HepG2 (cell line): ENCODE measurements around the gene KIAA1958. TPM values are rescaled to one million over a fixed set of nuclear protein-coding genes. Genes with fewer than 3 reads are reported as not detected.

Source experiments
- ATAC-seq: fragments of 200-7000 bp; cut with Tn5 transposase; 3 replicates; pipeline ENCODE4 v1.9.1; 2020; ENCODE audit warnings: mild to moderate bottlenecking, moderate library complexity
- BruUV-seq: library from RNA; stranded (reverse); fragments of 400-500 nt; replicated peaks from 2 replicates; lab custom pipeline; 2021; lab: Mats Ljungman, UMichigan
- CTCF ChIA-PET: fragments of 300-600 bp; formaldehyde crosslinking; extraction: SDS; loops from one replicate; lab custom pipeline; 2021; ENCODE audit warnings: low total read pairs, inconsistent platforms, low intra/inter-chr PET ratio; lab: Yijun Ruan, JAX
- POLR2A ChIA-PET: fragments of 350-600 bp; sonication (Branson Sonifier 250); formaldehyde crosslinking; loops from one replicate; lab custom pipeline; 2020; ENCODE audit warnings: antibody characterized with exemption, inconsistent platforms; lab: Yijun Ruan, JAX
- DNase-seq: peaks from one replicate; pipeline ENCODE4 v3.0.0-alpha.2; 2015; ENCODE audit warnings: low spot score
- FAIRE-seq: peaks from 3 replicates; lab custom pipeline; 2011; peaks lifted over from hg19 to GRCh38; lab: Jason Lieb, UNC
- H2AFZ ChIP-seq: one replicate; pipeline ENCODE4 v1.6.1; 2011; ENCODE audit warnings: low read length, inconsistent platforms
- H3K27ac ChIP-seq: fragments of 300-600 bp; 3 replicates; pipeline ENCODE4 v1.8.0; 2011; ENCODE audit warnings: mixed run types, mild to moderate bottlenecking, mixed read lengths, low read length, inconsistent platforms; ENCODE audit not compliant: insufficient read depth; ENCODE audit errors: extremely low read length
- H3K27me3 ChIP-seq, 2 experiments: fragments of 200-600 bp in 1 of 2; 2 replicates in 1 of 2; 3 replicates in 1 of 2; pipeline versions ENCODE4 v1.6.0 to v1.8.0; 2011; ENCODE audit warnings: low read length in 2 of 2, mild to moderate bottlenecking in 2 of 2, moderate library complexity in 2 of 2, inconsistent platforms in 1 of 2; ENCODE audit not compliant: insufficient read depth in 2 of 2, control insufficient read depth in 1 of 2
- H3K36me3 ChIP-seq, 2 experiments: fragments of 200-600 bp in 1 of 2; replicated peaks in 1 of 2; 2 replicates in 1 of 2; 3 replicates in 1 of 2; pipeline versions ENCODE4 v1.5.1 to v1.8.0; 2011; ENCODE audit warnings: low read length in 2 of 2, inconsistent platforms in 1 of 2; ENCODE audit not compliant: insufficient read depth in 2 of 2, control insufficient read depth in 1 of 2
- H3K4me1 ChIP-seq: 2 replicates; pipeline ENCODE4 v1.5.1; 2012; ENCODE audit warnings: low read length, inconsistent platforms; ENCODE audit not compliant: insufficient read depth
- H3K4me2 ChIP-seq: 2 replicates; pipeline ENCODE4 v1.6.0; 2011; ENCODE audit warnings: low read depth, low read length, inconsistent platforms
- H3K4me3 ChIP-seq, 3 experiments: fragments of 200-600 bp in 1 of 3; sonication (generic), shearing (Covaris generic) in 1 of 3; replicated peaks in 1 of 3; 2 replicates each; pipeline ENCODE4 v1.5.1; 2011 to 2016; ENCODE audit warnings: low read length in 3 of 3, inconsistent platforms in 2 of 3, low read depth in 2 of 3, mild to moderate bottlenecking in 2 of 3, control low read depth in 1 of 3, mixed read lengths in 1 of 3; ENCODE audit not compliant: insufficient read depth in 1 of 3
- H3K79me2 ChIP-seq: one replicate; pipeline ENCODE4 v1.6.1; 2011; ENCODE audit warnings: low read length, inconsistent platforms; ENCODE audit not compliant: insufficient read depth
- H3K9ac ChIP-seq: 2 replicates; pipeline ENCODE4 v1.6.0; 2011; ENCODE audit warnings: mild to moderate bottlenecking, low read depth, low read length, inconsistent platforms; ENCODE audit not compliant: insufficient read depth
- H3K9me3 ChIP-seq: 2 replicates; pipeline ENCODE4 v1.5.1; 2012; ENCODE audit warnings: mild to moderate bottlenecking, low read length
- H4K20me1 ChIP-seq: 2 replicates; pipeline ENCODE4 v1.6.0; 2011; ENCODE audit warnings: inconsistent platforms, mild to moderate bottlenecking, low read length, moderate library complexity; ENCODE audit not compliant: insufficient read depth
- ATF1 ChIP-seq: IDR thresholded peaks from 2 replicates; pipeline ENCODE4 v1.6.1; 2016; ENCODE audit warnings: mild to moderate bottlenecking, control low read depth
- ATF3 ChIP-seq: sonication (generic); formaldehyde crosslinking; IDR thresholded peaks from 2 replicates; pipeline ENCODE4 v1.4.0; 2020; ENCODE audit warnings: missing genetic modification reagents
- ATF5 ChIP-seq: sonication (generic); formaldehyde crosslinking; IDR thresholded peaks from 2 replicates; pipeline ENCODE4 v1.4.0; 2020; ENCODE audit warnings: mild to moderate bottlenecking, low read depth, missing genetic modification reagents
- BCLAF1 ChIP-seq: fragments of 450-650 bp; IDR thresholded peaks from 2 replicates; pipeline ENCODE4 v1.6.1; 2017; ENCODE audit warnings: mild to moderate bottlenecking
- CBX1 ChIP-seq: IDR thresholded peaks from one replicate; pipeline ENCODE4 v1.6.1; 2016; ENCODE audit warnings: antibody characterized with exemption, low read depth
- CCDC6 ChIP-seq: sonication (generic); formaldehyde crosslinking; IDR thresholded peaks from 2 replicates; pipeline ENCODE4 v1.8.1; 2022; ENCODE audit warnings: mild to moderate bottlenecking, missing genetic modification reagents, moderate library complexity
- GATAD2A ChIP-seq: IDR thresholded peaks from 2 replicates; pipeline ENCODE4 v1.6.1; 2016
- HNRNPLL ChIP-seq: fragments of 200-400 bp; formaldehyde crosslinking; IDR thresholded peaks from 2 replicates; pipeline ENCODE4 v1.6.1; 2017; ENCODE audit warnings: mild to moderate bottlenecking, low read depth, low read length; ENCODE audit not compliant: poor library complexity, severe bottlenecking
- MXD1 ChIP-seq: sonication (generic); formaldehyde crosslinking; IDR thresholded peaks from 2 replicates; pipeline ENCODE4 v1.4.0; 2020; ENCODE audit warnings: mild to moderate bottlenecking, missing genetic modification reagents
- ONECUT2 ChIP-seq: sonication (generic); formaldehyde crosslinking; IDR thresholded peaks from 2 replicates; pipeline ENCODE4 v1.4.0; 2020; ENCODE audit warnings: missing genetic modification reagents
- RARG ChIP-seq: sonication (generic); formaldehyde crosslinking; IDR thresholded peaks from 2 replicates; pipeline ENCODE4 v1.4.0; 2020; ENCODE audit warnings: low read depth, mild to moderate bottlenecking, missing genetic modification reagents
- SMARCE1 ChIP-seq: fragments of 450-650 bp; IDR thresholded peaks from 2 replicates; pipeline ENCODE4 v1.6.1; 2017; ENCODE audit warnings: borderline replicate concordance
- SOX13 ChIP-seq, 3 experiments: fragments of 450-650 bp in 1 of 3; sonication (generic) in 1 of 3; formaldehyde crosslinking in 1 of 3; IDR thresholded peaks in 2 of 3; conservative IDR thresholded peaks in 1 of 3; 2 replicates each; pipeline versions ENCODE4 v1.5.0 to v1.6.1; 2016 to 2020; ENCODE audit warnings: antibody characterized with exemption in 1 of 3, mild to moderate bottlenecking in 1 of 3, missing compliant biosample characterization in 1 of 3, missing genetic modification reagents in 1 of 3, moderate library complexity in 1 of 3
- TFDP2 ChIP-seq: sonication (generic); formaldehyde crosslinking; IDR thresholded peaks from 2 replicates; pipeline ENCODE4 v1.4.0; 2020; ENCODE audit warnings: missing genetic modification reagents
- ZFP36 ChIP-seq: fragments of 150-350 bp; IDR thresholded peaks from 2 replicates; pipeline ENCODE4 v1.6.1; 2018; ENCODE audit warnings: borderline replicate concordance, low read length, low read depth; ENCODE audit not compliant: partially characterized antibody
- ZMAT5 ChIP-seq: sonication (generic); formaldehyde crosslinking; IDR thresholded peaks from 2 replicates; pipeline ENCODE4 v1.5.0; 2020; ENCODE audit warnings: mild to moderate bottlenecking, low read depth, missing genetic modification reagents, borderline replicate concordance
- ZNF274 ChIP-seq: sonication (generic); formaldehyde crosslinking; IDR thresholded peaks from 2 replicates; pipeline ENCODE4 v1.5.1; 2020; ENCODE audit warnings: mild to moderate bottlenecking, missing genetic modification reagents
- ZNF784 ChIP-seq: sonication (generic); formaldehyde crosslinking; IDR thresholded peaks from 2 replicates; pipeline ENCODE4 v1.5.1; 2020; ENCODE audit warnings: missing genetic modification reagents, mild to moderate bottlenecking, borderline replicate concordance
- WGBS: methylation state at CpG from one replicate; pipeline ENCODE4 v1.1.6; 2017; ENCODE audit warnings: low lambda C conversion rate; 5-methylcytosine and 5-hydroxymethylcytosine counted together
- in situ Hi-C: cut with HindIII; loops from 2 replicates; pipeline ENCODE4 v1.10.0; 2017; ENCODE audit warnings: low pct_unique_long_range_greater_than_20kb; ENCODE audit not compliant: extremely low pct_ligation_motif_present
- intact Hi-C: fragments of 100-400 bp; cut with micrococcal nuclease; formaldehyde crosslinking; loops from one replicate; pipeline ENCODE4 v1.10.0; 2022; ENCODE audit not compliant: unreplicated experiment
- polyA plus RNA-seq, 8 experiments: library from polyadenylated mRNA; depleted of rRNA in 3 of 8; stranded (reverse) in 7 of 8; unstranded in 1 of 8; fragments of >200 nt; fragmentation: Illumina TruSeq in 4 of 8; extraction: Trizol in 4 of 8; gene quantifications; 2 replicates each; pipeline versions ENCODE4 v1.2.1 to v1.2.3, GENCODE V29; 2011 to 2016; ENCODE audit warnings: low read depth in 4 of 8, missing spikeins in 1 of 8, mixed read lengths in 1 of 8; ENCODE audit not compliant: insufficient read depth in 1 of 8
- total RNA-seq, 5 experiments: library from RNA; depleted of rRNA; stranded (reverse); fragments of >200 nt; fragmentation: Illumina TruSeq; extraction: Trizol; gene quantifications; 2 replicates each; pipeline ENCODE4 v1.2.3, GENCODE V29; 2016; ENCODE audit warnings: low read depth in 1 of 5

Gene KIAA1958
- total and polyA plus RNA-seq, 2 of the 13 experiments (the other 11 are each of a cell fraction or from before 2014, with no cell fraction given) = 8.5 to 10.3 TPM

- no peak for ATAC-seq
- no TSS peak for BruUV-seq
- H3K27ac ChIP-seq = no peak overlapping the region
- TF ChIP-seq MXD1 (no peak), ATF3 (CRISPR knock-in tag) (no peak), SOX13 (IDR thresholded peaks at IDR 0.05) (no peak), SOX13 (CRISPR knock-in tag; conservative IDR thresholded peaks at IDR 0.05 in 1 of 2, IDR thresholded peaks at IDR 0.05 in 1 of 2) (no peak), ZMAT5 (CRISPR knock-in tag) (no peak), ZFP36 (no peak), GATAD2A (no peak), ZNF784 (CRISPR knock-in tag) (no peak), ATF1 (CRISPR knock-in tag) (no peak), SMARCE1 (no peak), TFDP2 (CRISPR knock-in tag) (no peak), CBX1 (no peak), CCDC6 (no peak), HNRNPLL (no peak), BCLAF1 (no peak), ATF5 (CRISPR knock-in tag) (no peak), RARG (CRISPR knock-in tag) (no peak), ZNF274 (CRISPR knock-in tag) (no peak), ONECUT2 (CRISPR knock-in tag) (no peak)
Observed at GRCh38 chr9:112520069-112520468, 33.4 kb downstream of the KIAA1958 start.

More at GRCh38 chr9:112520069-112520468, 33.4 kb downstream of the KIAA1958 start:
- Histone ChIP-seq H3K9ac (no peak overlapping the region), H3K27me3 (no peaks in the 10 kb centered on the region), H4K20me1 (peaks cover 10% of the 10 kb centered on the region; the same call in 1 of the 2 replicates), H3K4me1 (peaks cover 23% of the 10 kb centered on the region), H3K9me3 (no peaks in the 10 kb centered on the region), H3K36me3 (no peaks in the 10 kb centered on the region), H3K79me2 (peaks cover 65% of the 10 kb centered on the region), H3K4me3 (no peak overlapping the region), H3K4me2 (no peak overlapping the region), H2AFZ (no peak overlapping the region)
- DNase-seq = no peak
- ChIA-PET POLR2A (no interaction called here), CTCF (no interaction called here)
- 94% methylated on average over 1 of the region's 1 CpG for WGBS
- in situ Hi-C loops = no loop called here
- no peak for FAIRE-seq
- intact Hi-C loops = no loop called here
